ENCODE data around the gene BPIFB2.

Gene BPIFB2

DNA sequence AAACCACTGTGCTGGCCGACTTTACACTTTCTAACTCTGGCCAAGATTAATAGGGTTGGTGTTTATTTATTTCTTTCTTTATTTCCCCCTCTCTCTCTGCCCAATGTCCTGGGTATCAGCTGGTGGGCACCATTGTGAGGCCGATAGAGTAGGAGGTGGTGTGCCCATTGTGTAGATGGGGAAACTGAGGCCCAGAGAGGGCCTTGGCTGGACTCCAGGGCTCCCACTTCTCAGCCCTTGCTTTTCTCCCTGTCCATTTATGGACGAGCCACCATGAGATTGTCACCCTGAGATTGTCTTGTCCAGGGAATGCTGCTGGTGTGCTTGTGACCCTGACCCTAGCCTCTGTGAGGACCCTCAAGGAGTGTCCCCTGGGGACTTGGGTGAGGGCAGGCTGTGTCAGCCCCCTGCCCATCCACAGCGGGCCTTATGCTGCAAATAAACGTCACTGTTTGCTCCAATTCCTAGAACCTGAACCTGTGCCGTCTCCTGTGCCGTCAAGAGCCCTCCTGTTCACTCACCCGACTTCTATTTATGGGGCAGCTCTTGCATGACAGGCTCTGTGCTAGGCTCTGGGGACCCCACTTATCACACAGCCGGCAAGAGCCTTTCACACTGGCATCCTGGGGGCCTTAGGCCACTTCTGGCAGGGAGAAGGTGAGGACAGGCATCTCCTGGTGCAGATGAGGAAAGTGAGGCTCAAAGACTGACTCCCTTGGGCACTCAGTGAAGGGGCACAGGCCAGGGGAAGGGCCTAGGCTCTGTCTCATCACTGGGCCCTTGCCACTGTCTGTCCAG is 28.1 kb upstream of the BPIFB2 start:
- no peaks in the 10 kb centered on the region for H3K27me3 ChIP-seq (ENCODE audit: control insufficient read depth, insufficient read depth, low read length)
- no peak overlapping the region for H3K27ac ChIP-seq
- no peaks in the 10 kb centered on the region for H3K79me2 ChIP-seq
- H3K4me2 ChIP-seq (ENCODE audit: low read length) = no peak overlapping the region
- no peak overlapping the region for H3K9ac ChIP-seq
- no peaks in the 10 kb centered on the region for H3K9me3 ChIP-seq (ENCODE audit: control insufficient read depth, low read length)
- TF ChIP-seq, protein P1, sequence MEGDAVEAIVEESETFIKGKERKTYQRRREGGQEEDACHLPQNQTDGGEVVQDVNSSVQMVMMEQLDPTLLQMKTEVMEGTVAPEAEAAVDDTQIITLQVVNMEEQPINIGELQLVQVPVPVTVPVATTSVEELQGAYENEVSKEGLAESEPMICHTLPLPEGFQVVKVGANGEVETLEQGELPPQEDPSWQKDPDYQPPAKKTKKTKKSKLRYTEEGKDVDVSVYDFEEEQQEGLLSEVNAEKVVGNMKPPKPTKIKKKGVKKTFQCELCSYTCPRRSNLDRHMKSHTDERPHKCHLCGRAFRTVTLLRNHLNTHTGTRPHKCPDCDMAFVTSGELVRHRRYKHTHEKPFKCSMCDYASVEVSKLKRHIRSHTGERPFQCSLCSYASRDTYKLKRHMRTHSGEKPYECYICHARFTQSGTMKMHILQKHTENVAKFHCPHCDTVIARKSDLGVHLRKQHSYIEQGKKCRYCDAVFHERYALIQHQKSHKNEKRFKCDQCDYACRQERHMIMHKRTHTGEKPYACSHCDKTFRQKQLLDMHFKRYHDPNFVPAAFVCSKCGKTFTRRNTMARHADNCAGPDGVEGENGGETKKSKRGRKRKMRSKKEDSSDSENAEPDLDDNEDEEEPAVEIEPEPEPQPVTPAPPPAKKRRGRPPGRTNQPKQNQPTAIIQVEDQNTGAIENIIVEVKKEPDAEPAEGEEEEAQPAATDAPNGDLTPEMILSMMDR (IDR thresholded peaks at IDR 0.05) = no peak
- no peak overlapping the region for H2AFZ ChIP-seq
- H3K36me3 ChIP-seq (ENCODE audit: control insufficient read depth, insufficient read depth, low read length) = no peaks in the 10 kb centered on the region
- H3K4me3 ChIP-seq (ENCODE audit: low read depth, low read length) = no peak overlapping the region
- no peaks in the 10 kb centered on the region for H3K4me1 ChIP-seq

DNA sequence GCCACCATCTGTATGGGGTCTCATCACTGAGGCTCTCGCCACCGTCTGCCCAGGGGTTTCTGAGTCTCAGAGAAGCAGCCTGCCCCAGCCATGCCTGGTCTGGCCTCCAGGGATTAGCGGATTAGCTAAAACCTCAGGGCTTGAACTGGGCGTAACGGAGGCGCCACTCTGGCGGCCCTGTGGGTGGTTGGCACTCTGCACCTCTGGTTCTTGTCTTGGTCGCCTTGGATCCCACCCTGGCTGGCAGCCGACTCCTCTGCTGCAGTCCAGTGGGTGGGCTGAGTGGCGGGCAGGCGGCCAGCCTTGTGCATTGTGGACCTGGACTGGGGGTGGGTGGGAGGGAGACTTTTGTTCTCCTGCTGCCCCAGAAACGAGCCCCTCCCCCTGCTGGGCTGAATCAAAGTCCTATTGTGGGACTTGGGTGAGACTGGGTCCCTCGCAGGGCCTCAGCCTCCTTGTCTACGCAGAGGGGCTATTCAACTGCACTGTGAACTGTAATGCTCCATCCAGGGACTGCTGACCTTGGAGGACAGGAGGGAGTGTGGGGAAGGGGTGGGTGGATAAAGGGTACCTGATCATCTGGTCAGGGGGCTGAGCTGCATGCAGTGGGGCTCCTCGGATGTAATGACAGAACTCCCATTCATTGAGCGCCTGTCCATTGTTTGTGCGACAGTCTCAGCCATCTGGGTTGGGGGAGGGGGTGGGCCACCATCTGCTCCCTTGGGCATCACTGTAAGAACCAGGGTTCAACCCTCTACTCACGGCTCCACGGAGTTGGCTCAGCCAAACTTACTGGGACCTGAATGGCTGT is 27.2 kb upstream of the BPIFB2 start:
- H3K4me2 ChIP-seq (ENCODE audit: low read length) = no peak overlapping the region
- TF ChIP-seq, protein P1 (IDR thresholded peaks at IDR 0.05) = no peak
- H3K27ac ChIP-seq = no peak overlapping the region
- no peak overlapping the region for H3K9ac ChIP-seq
- H3K9me3 ChIP-seq (ENCODE audit: control insufficient read depth, low read length) = no peaks in the 10 kb centered on the region
- no peaks in the 10 kb centered on the region for H3K4me1 ChIP-seq
- no peak overlapping the region for H2AFZ ChIP-seq
- no peak overlapping the region for H3K4me3 ChIP-seq (ENCODE audit: low read depth, low read length)
- no peaks in the 10 kb centered on the region for H3K36me3 ChIP-seq (ENCODE audit: control insufficient read depth, insufficient read depth, low read length)
- no peaks in the 10 kb centered on the region for H3K79me2 ChIP-seq
- H3K27me3 ChIP-seq (ENCODE audit: control insufficient read depth, insufficient read depth, low read length) = no peaks in the 10 kb centered on the region

DNA sequence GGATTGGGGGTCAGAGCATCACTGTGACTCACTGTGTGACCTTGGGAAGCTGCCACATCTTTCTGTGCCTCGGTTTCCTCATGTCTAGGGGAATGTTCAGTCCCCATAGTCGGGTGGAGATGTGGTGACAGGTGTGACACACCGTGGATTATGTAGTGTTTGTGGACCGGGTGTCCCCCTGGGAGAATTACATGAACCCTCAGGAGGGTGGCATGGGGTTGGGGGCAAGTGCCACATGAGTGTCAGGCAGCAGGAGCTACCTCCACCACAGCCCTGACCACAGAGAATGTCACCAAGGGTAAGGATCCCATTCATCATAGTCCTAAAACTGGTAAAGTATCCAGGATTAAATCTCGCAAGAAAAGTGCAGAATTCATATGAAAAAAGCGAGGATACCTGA is 26.5 kb upstream of the BPIFB2 start:
- peak overlapping the region; percentile 9 for H2AFZ ChIP-seq
- H3K4me1 ChIP-seq = no peaks in the 10 kb centered on the region
- TF ChIP-seq, protein P1 (IDR thresholded peaks at IDR 0.05) = no peak
- no peak overlapping the region for H3K4me3 ChIP-seq (ENCODE audit: low read depth, low read length)
- no peaks in the 10 kb centered on the region for H3K27me3 ChIP-seq (ENCODE audit: control insufficient read depth, insufficient read depth, low read length)
- H3K27ac ChIP-seq = no peak overlapping the region
- H3K79me2 ChIP-seq = no peaks in the 10 kb centered on the region
- H3K9ac ChIP-seq = no peak overlapping the region
- no peaks in the 10 kb centered on the region for H3K9me3 ChIP-seq (ENCODE audit: control insufficient read depth, low read length)
- H3K4me2 ChIP-seq (ENCODE audit: low read length) = no peak overlapping the region
- H3K36me3 ChIP-seq (ENCODE audit: control insufficient read depth, insufficient read depth, low read length) = no peaks in the 10 kb centered on the region

DNA sequence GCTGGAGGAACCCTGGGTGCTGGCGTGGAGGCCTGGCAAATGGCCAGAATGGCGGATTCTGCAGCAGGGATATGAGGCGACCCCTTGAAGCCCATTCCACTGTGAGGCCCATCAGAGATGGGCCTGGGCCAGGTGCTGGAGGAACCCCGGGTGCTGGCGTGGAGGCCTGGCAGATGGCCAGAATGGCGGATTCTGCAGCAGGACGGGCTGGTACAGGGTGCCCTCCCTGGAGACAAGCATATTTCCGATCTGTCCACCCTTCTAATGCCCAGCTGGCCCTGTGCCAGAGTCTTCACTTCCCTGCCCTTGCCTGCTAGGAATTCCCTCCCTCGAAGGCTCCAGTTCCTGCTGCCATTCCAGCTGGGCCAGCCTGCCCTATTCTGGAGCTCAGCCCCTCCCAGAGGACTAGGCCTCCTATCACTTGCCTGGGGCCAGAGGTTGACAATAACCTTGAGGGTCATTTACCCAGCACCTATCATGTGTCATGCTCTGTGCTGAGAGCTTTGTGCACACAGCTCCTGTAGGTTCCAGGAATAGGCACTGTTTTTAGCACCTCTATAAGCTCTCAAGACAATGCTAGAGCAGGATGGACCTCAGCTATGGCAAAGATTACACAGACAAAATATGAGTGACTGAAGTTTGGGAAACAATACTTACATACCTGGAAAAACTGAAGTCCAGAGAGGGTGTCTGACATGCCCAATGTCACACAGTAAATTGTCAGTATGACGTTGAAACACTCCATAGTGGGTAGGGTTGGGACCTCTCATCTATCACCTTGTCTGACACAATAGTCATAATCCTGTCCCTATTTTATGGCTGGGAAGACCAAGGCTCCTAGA is 24.7 kb upstream of the BPIFB2 start:
- Histone ChIP-seq H3K36me3 (ENCODE audit: control insufficient read depth, insufficient read depth, low read length) (no peaks in the 10 kb centered on the region), H3K9ac (no peak overlapping the region), H3K4me3 (ENCODE audit: low read depth, low read length) (no peak overlapping the region), H3K9me3 (ENCODE audit: control insufficient read depth, low read length) (no peaks in the 10 kb centered on the region), H3K4me1 (no peaks in the 10 kb centered on the region), H3K79me2 (no peaks in the 10 kb centered on the region), H2AFZ (no peak overlapping the region), H3K27ac (no peak overlapping the region), H3K27me3 (ENCODE audit: control insufficient read depth, insufficient read depth, low read length) (no peaks in the 10 kb centered on the region), H3K4me2 (ENCODE audit: low read length) (no peak overlapping the region)
- TF ChIP-seq, protein P1 (IDR thresholded peaks at IDR 0.05) = no peak
